Cardiac muscle cell (in vitro differentiated cells and primary cell): Measurements from ENCODE around the gene PLD5. TPM values are rescaled to one million over a fixed set of nuclear protein-coding genes. Genes with fewer than 3 reads are reported as not detected.

Experiments
- DNase-seq, 2 donors: peaks; one replicate each; pipeline versions ENCODE4 v3.0.0 to v3.0.0-alpha.2; 2010 to 2017; ENCODE audit warnings: low read depth in 1 of 2, low spot score in 1 of 2
- H3K27ac ChIP-seq: fragments of 200-600 bp; sonication (generic); 2 replicates; pipeline ENCODE4 v1.5.1; 2016
- H3K27me3 ChIP-seq: fragments of 200-600 bp; sonication (generic); 2 replicates; pipeline ENCODE4 v1.6.0; 2016; ENCODE audit warnings: control low read depth
- H3K36me3 ChIP-seq: fragments of 200-600 bp; sonication (generic); 2 replicates; pipeline ENCODE4 v1.5.1; 2016; ENCODE audit warnings: control low read depth
- H3K4me1 ChIP-seq: fragments of 200-600 bp; sonication (generic); 2 replicates; pipeline ENCODE4 v1.8.1; 2017; ENCODE audit warnings: low read depth, mild to moderate bottlenecking, mixed run types
- H3K4me3 ChIP-seq: fragments of 200-600 bp; sonication (generic); 2 replicates; pipeline ENCODE4 v1.5.1; 2016; ENCODE audit warnings: mild to moderate bottlenecking
- H3K9me3 ChIP-seq: fragments of 200-600 bp; sonication (generic); 2 replicates; pipeline ENCODE4 v1.5.1; 2017; ENCODE audit warnings: low read depth, mild to moderate bottlenecking, control low read depth
- polyA plus RNA-seq: library from polyadenylated mRNA; unstranded; fragments of >200 nt; fragmentation: Nextera tagmentation; extraction: Ambion mirVana; gene quantifications from 2 replicates; pipeline ENCODE4 v1.2.1, GENCODE V29; 2016
- total RNA-seq: library from RNA; depleted of rRNA; stranded (reverse); fragments of >200 nt; gene quantifications from 2 replicates; pipeline ENCODE4 v1.2.3, GENCODE V29; 2016
- TF ChIP-seq, protein P1 (sequence below): IDR thresholded peaks from 2 replicates; pipeline ENCODE4 v1.5.1; 2012; ENCODE audit warnings: low read depth, mild to moderate bottlenecking, low read length

The PLD5 gene
- total and polyA plus RNA-seq, 2 experiments from 2014 or later: 0.03 to 0.06 TPM

- no peaks in the 10 kb centered on the region for H3K9me3 ChIP-seq
- no peaks in the 10 kb centered on the region for H3K4me1 ChIP-seq
- TF ChIP-seq, protein P1, sequence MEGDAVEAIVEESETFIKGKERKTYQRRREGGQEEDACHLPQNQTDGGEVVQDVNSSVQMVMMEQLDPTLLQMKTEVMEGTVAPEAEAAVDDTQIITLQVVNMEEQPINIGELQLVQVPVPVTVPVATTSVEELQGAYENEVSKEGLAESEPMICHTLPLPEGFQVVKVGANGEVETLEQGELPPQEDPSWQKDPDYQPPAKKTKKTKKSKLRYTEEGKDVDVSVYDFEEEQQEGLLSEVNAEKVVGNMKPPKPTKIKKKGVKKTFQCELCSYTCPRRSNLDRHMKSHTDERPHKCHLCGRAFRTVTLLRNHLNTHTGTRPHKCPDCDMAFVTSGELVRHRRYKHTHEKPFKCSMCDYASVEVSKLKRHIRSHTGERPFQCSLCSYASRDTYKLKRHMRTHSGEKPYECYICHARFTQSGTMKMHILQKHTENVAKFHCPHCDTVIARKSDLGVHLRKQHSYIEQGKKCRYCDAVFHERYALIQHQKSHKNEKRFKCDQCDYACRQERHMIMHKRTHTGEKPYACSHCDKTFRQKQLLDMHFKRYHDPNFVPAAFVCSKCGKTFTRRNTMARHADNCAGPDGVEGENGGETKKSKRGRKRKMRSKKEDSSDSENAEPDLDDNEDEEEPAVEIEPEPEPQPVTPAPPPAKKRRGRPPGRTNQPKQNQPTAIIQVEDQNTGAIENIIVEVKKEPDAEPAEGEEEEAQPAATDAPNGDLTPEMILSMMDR: no peak
- H3K36me3 ChIP-seq: no peaks in the 10 kb centered on the region
- H3K27me3 ChIP-seq: no peaks in the 10 kb centered on the region
- H3K4me3 ChIP-seq: no peak overlapping the region
- DNase-seq: no peak
- H3K27ac ChIP-seq: no peak overlapping the region
Observed at GRCh38 chr1:242088875-242089274, 435.6 kb downstream of the PLD5 start.

DNA sequence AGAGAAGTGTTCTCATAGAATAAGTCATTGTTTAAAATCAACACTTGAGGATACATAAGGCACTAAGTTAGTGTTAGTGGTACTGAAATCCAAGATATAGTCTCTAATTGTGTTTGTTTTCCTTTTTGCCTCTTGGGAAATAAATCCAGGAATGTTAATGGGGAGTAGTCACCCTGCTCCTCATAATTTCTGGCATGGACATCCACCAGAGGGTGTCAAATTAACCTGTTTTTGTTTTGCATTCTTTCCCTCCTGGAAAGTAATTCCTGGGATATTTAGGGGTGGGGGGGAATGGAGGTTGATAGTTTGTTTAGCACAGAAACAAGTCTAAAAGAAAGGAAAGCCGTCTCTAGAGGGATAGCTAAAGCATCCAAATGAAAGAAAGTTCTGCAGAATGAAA, 437.8 kb downstream of the PLD5 start:
- no peak overlapping the region for H3K27ac ChIP-seq

DNA sequence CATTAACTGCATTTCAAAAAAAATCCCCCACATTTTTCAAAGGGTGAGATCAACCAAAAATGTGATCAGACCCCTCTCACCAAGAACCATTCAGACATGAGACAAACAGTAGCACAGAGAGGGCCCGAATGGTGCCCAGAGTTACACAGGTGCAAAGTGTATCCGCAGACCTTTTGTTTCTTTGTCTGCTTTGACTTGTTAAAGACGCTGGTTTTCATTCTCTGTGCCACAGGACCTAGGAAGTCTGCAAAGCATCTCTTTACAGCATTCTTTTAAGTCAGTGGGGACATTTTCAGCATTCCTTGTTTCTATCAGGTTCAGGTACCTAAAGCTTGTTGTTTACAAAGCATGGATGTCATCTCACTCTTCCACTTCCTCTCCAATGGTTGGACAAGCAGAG, 438.4 kb downstream of the PLD5 start:
- Histone ChIP-seq H3K27me3 (no peaks in the 10 kb centered on the region), H3K36me3 (no peaks in the 10 kb centered on the region), H3K27ac (no peak overlapping the region), H3K9me3 (no peaks in the 10 kb centered on the region), H3K4me3 (no peak overlapping the region), H3K4me1 (no peaks in the 10 kb centered on the region)
- no peak for DNase-seq
- TF ChIP-seq, protein P1: no peak

More for the DNA sequence above, 437.8 kb downstream of the PLD5 start:
- Histone ChIP-seq H3K4me1 (no peaks in the 10 kb centered on the region), H3K9me3 (no peaks in the 10 kb centered on the region), H3K36me3 (no peaks in the 10 kb centered on the region), H3K4me3 (no peak overlapping the region), H3K27me3 (no peaks in the 10 kb centered on the region)
- TF ChIP-seq, protein P1: no peak
- no peak for DNase-seq

DNA sequence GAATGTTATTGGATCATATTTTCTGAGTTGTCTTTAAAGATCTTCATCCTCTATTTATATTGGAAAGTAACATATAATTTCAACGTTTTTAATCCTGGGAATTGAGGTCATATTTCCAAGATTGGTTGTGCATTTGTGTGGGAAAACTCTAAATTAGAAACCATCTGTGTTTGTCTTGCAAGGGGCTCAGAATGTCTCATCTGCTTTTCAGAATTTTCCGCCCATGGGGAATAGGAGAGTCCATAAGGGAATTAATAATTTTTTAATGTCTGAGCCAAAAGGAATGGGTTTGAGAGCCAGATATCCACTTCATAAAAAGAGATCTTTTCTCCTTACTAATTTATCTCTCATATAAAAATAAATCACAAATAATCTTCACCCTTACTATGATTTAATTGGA, 440.8 kb downstream of the PLD5 start:
- Histone ChIP-seq H3K4me1 (no peaks in the 10 kb centered on the region), H3K4me3 (no peak overlapping the region), H3K36me3 (no peaks in the 10 kb centered on the region), H3K9me3 (no peaks in the 10 kb centered on the region), H3K27me3 (no peaks in the 10 kb centered on the region), H3K27ac (no peak overlapping the region)
- TF ChIP-seq, protein P1: no peak
- no peak for DNase-seq

DNA sequence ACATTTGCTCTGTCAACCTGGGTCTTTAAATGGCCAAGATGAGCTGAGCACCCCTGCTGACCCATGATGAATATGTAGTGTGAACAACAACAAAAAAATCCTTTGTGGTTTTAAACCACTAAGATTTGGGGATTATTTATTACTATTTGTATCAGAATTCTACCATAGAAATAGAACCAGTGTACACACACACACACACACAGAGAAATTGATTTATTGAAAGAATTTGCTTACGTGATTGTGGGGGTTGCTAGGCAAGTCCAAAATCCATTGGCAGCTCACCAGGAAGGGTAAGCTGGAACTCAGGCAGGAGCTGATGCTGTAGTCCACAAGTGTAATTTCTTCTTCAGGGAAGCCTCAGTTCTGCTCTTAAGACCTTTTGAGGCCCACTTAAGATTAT, 443.1 kb downstream of the PLD5 start:
- Histone ChIP-seq H3K4me3 (no peak overlapping the region), H3K27ac (no peak overlapping the region), H3K4me1 (no peaks in the 10 kb centered on the region), H3K36me3 (no peaks in the 10 kb centered on the region), H3K9me3 (no peaks in the 10 kb centered on the region), H3K27me3 (no peaks in the 10 kb centered on the region)
- DNase-seq: no peak
- TF ChIP-seq, protein P1: no peak

GRCh38 chr1:242065813-242066212, 458.7 kb downstream of the PLD5 start:
- DNase-seq: no peak
- no peak overlapping the region for H3K27ac ChIP-seq
- no peak overlapping the region for H3K4me3 ChIP-seq
- TF ChIP-seq, protein P1: no peak
- H3K9me3 ChIP-seq: no peaks in the 10 kb centered on the region
- H3K4me1 ChIP-seq: no peaks in the 10 kb centered on the region
- no peaks in the 10 kb centered on the region for H3K36me3 ChIP-seq
- no peaks in the 10 kb centered on the region for H3K27me3 ChIP-seq
